ENCODE measurements around the gene PCDHGC4.

Gene PCDHGC4

GRCh38 chr5:141511771-141512325 is 27.0 kb downstream of the PCDHGC4 start:
- TF ChIP-seq, protein P1, sequence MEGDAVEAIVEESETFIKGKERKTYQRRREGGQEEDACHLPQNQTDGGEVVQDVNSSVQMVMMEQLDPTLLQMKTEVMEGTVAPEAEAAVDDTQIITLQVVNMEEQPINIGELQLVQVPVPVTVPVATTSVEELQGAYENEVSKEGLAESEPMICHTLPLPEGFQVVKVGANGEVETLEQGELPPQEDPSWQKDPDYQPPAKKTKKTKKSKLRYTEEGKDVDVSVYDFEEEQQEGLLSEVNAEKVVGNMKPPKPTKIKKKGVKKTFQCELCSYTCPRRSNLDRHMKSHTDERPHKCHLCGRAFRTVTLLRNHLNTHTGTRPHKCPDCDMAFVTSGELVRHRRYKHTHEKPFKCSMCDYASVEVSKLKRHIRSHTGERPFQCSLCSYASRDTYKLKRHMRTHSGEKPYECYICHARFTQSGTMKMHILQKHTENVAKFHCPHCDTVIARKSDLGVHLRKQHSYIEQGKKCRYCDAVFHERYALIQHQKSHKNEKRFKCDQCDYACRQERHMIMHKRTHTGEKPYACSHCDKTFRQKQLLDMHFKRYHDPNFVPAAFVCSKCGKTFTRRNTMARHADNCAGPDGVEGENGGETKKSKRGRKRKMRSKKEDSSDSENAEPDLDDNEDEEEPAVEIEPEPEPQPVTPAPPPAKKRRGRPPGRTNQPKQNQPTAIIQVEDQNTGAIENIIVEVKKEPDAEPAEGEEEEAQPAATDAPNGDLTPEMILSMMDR (IDR thresholded peaks at IDR 0.05) = no peak
- Mint-ChIP-seq H3K27me3 (ENCODE audit: low read depth, poor library complexity) (no peaks in the 10 kb centered on the region), H3K36me3 (ENCODE audit: low read depth) (peaks cover 34% of the 10 kb centered on the region), H3K27ac (peak overlapping the region; percentile 11), H3K4me3 (no peak overlapping the region), H3K9me3 (no peaks in the 10 kb centered on the region), H3K4me1 (peaks cover 96% of the 10 kb centered on the region)
- DNase-seq = no peak

DNA sequence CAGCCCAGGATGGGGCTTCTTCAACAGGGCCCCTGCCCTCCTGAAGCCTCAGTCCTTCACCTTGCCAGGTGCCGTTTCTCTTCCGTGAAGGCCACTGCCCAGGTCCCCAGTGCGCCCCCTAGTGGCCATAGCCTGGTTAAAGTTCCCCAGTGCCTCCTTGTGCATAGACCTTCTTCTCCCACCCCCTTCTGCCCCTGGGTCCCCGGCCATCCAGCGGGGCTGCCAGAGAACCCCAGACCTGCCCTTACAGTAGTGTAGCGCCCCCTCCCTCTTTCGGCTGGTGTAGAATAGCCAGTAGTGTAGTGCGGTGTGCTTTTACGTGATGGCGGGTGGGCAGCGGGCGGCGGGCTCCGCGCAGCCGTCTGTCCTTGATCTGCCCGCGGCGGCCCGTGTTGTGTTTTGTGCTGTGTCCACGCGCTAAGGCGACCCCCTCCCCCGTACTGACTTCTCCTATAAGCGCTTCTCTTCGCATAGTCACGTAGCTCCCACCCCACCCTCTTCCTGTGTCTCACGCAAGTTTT is 27.6 kb downstream of the PCDHGC4 start:
- Mint-ChIP-seq H3K9me3 (no peaks in the 10 kb centered on the region), H3K36me3 (ENCODE audit: low read depth) (peaks cover 40% of the 10 kb centered on the region), H3K4me3 (peak overlapping the region; percentile 80), H3K4me1 (peaks cover 96% of the 10 kb centered on the region), H3K27me3 (ENCODE audit: low read depth, poor library complexity) (no peaks in the 10 kb centered on the region), H3K27ac (peak overlapping the region; percentile 99)
- DNase-seq = peak; percentile 80
- TF ChIP-seq, protein P1 (IDR thresholded peaks at IDR 0.05) = peak; percentile 81

DNA sequence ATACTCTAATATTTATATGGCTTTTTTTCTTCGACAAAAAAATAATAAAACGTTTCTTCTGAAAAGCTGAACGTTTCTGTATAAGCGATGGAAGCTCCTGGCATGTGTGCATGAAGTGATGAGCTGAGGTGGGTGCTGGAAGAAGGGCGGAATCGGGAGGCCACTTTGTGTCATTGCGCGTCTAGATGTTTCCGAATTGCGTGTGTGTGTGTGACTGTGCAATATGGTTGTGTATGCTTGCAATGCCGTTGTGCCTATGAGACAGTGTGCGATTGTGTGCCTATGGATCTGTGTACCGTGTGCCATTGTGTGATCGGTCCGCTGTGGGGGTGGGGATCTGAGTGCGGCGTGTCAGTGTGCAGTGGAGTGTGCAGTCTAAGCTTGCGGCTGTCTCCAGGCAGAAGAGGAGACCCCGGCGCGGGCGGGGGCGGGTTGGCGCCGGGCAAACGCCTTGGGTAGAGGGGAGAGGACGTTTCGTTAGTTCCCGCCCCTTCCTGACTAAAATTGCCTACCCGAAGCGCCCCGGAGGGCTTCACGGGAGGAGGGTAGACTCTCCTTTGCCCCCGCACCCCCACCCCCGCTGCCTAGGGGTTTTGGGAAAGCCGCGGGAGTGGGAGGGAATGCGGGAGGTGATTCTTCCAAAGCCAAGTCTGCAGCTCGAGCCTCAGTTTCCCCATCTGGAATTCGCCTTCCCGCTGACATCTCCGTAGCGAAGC is 28.2 kb downstream of the PCDHGC4 start:
- Mint-ChIP-seq H3K36me3 (ENCODE audit: low read depth) (peaks cover 46% of the 10 kb centered on the region), H3K4me1 (peaks cover 96% of the 10 kb centered on the region), H3K4me3 (peak overlapping the region; percentile 80), H3K9me3 (no peaks in the 10 kb centered on the region), H3K27me3 (ENCODE audit: low read depth, poor library complexity) (no peaks in the 10 kb centered on the region), H3K27ac (peak overlapping the region; percentile 99)
- TF ChIP-seq, protein P1 (IDR thresholded peaks at IDR 0.05) = no peak
- peak; percentile 75 for DNase-seq

- peak; percentile 75 for DNase-seq
- Mint-ChIP-seq H3K27me3 (ENCODE audit: low read depth, poor library complexity) (no peaks in the 10 kb centered on the region), H3K4me1 (peaks cover 96% of the 10 kb centered on the region), H3K4me3 (peak overlapping the region; percentile 80), H3K27ac (peak overlapping the region; percentile 99), H3K9me3 (no peaks in the 10 kb centered on the region), H3K36me3 (ENCODE audit: low read depth) (peaks cover 53% of the 10 kb centered on the region)
- TF ChIP-seq, protein P1 (IDR thresholded peaks at IDR 0.05) = no peak
Observed at GRCh38 chr5:141513627-141514329, 28.9 kb downstream of the PCDHGC4 start.

DNA sequence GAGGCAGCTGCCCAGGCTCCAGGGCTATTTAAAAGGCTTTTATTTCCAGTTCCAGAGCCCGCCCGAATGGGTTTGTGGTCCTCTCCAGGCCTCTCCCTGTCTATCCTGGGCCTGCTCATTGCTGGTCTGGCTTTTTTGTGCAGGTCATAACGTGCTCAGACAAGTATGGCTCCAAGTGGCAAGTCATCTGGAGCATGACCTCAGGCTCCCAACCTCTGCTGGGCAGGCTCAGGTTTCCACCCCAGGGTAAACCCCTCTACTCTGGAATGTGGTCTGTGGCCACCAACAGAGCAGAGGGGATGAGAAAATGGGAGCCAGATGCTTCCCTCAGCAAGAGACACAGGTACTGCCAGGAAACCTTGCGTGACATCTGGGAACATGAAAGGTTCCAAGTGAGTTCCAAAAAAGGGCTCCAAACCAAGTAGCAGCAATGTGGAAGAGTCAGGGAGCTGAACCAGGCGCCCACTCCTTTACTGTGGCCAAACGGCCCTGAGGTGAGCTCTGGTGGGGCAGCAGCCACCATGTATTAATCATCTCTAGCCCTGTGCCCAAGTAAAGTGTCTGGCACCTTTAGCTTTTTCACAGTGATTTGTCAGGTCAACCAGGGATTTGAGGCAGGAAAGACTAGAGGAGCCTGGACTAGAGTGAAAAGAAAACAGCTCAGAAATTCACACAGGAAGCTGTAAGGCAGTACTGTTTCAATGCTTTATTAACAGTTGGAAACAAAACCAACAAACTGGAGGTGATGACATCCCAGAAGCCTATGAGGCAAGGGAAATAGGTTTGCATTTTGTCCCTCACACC is 29.7 kb downstream of the PCDHGC4 start:
- peaks cover 60% of the 10 kb centered on the region for H3K36me3 Mint-ChIP-seq (ENCODE audit: low read depth)
- peaks cover 96% of the 10 kb centered on the region for H3K4me1 Mint-ChIP-seq
- peak overlapping the region; percentile 80 for H3K4me3 Mint-ChIP-seq
- peak; percentile 61 for DNase-seq
- H3K27me3 Mint-ChIP-seq (ENCODE audit: low read depth, poor library complexity) = no peaks in the 10 kb centered on the region
- TF ChIP-seq, protein P1 (IDR thresholded peaks at IDR 0.05) = no peak
- H3K9me3 Mint-ChIP-seq = no peaks in the 10 kb centered on the region
- peak overlapping the region; percentile 99 for H3K27ac Mint-ChIP-seq
